Measurements from ENCODE around the gene ATL3.

ATL3 gene

GRCh38 chr11:63711838-63712237 lies 40.7 kb upstream of the ATL3 start:
- in situ Hi-C loops (cut with MboI; ENCODE audit: low sequenced_read_pairs, unreplicated experiment) = no loop called here
- no peak for TF ChIP-seq CTCF (IDR thresholded peaks at IDR 0.05; ENCODE audit: borderline replicate concordance, control extremely low read depth, extremely low read depth, insufficient read depth, missing control alignments)

GRCh38 chr11:63710476-63711217 lies 39.5 kb upstream of the ATL3 start:
- in situ Hi-C loops (cut with MboI; ENCODE audit: low sequenced_read_pairs, unreplicated experiment) = no loop called here
- DNase-seq (ENCODE audit: low spot score) = no peak

More at GRCh38 chr11:63711838-63712237, 40.7 kb upstream of the ATL3 start:
- no peak for DNase-seq (ENCODE audit: low spot score)

GRCh38 chr11:63709336-63709884 lies 38.2 kb upstream of the ATL3 start:
- in situ Hi-C loops (cut with MboI; ENCODE audit: low sequenced_read_pairs, unreplicated experiment) = no loop called here
- no peak for TF ChIP-seq CTCF (IDR thresholded peaks at IDR 0.05; ENCODE audit: borderline replicate concordance, control extremely low read depth, extremely low read depth, insufficient read depth, missing control alignments)
- DNase-seq (ENCODE audit: low spot score) = no peak

More at GRCh38 chr11:63710476-63711217, 39.5 kb upstream of the ATL3 start:
- no peak for TF ChIP-seq CTCF (IDR thresholded peaks at IDR 0.05; ENCODE audit: borderline replicate concordance, control extremely low read depth, extremely low read depth, insufficient read depth, missing control alignments)

- no peak for TF ChIP-seq CTCF (IDR thresholded peaks at IDR 0.05; ENCODE audit: borderline replicate concordance, control extremely low read depth, extremely low read depth, insufficient read depth, missing control alignments)
- in situ Hi-C loops (cut with MboI; ENCODE audit: low sequenced_read_pairs, unreplicated experiment) = no loop called here
- no peak for DNase-seq (ENCODE audit: low spot score)
Observed at GRCh38 chr11:63708764-63709163, 37.6 kb upstream of the ATL3 start.

GRCh38 chr11:63705526-63705925 lies 34.4 kb upstream of the ATL3 start:
- in situ Hi-C loops (cut with MboI; ENCODE audit: low sequenced_read_pairs, unreplicated experiment) = no loop called here
- no peak for DNase-seq (ENCODE audit: low spot score)
- TF ChIP-seq CTCF (IDR thresholded peaks at IDR 0.05; ENCODE audit: borderline replicate concordance, control extremely low read depth, extremely low read depth, insufficient read depth, missing control alignments) = no peak

GRCh38 chr11:63699896-63700295 lies 28.7 kb upstream of the ATL3 start:
- TF ChIP-seq CTCF (IDR thresholded peaks at IDR 0.05; ENCODE audit: borderline replicate concordance, control extremely low read depth, extremely low read depth, insufficient read depth, missing control alignments) = no peak
- in situ Hi-C loops (cut with MboI; ENCODE audit: low sequenced_read_pairs, unreplicated experiment) = no loop called here
- DNase-seq (ENCODE audit: low spot score) = no peak

Measured in GM13976 (cell line).